ENCODE results near the gene TIAM2.
"Not testable (repeated sequence)": the region's sequence is repeated elsewhere in the genome, so short reads cannot be mapped to it uniquely, and the experiment has no call there.

TIAM2 gene

DNA sequence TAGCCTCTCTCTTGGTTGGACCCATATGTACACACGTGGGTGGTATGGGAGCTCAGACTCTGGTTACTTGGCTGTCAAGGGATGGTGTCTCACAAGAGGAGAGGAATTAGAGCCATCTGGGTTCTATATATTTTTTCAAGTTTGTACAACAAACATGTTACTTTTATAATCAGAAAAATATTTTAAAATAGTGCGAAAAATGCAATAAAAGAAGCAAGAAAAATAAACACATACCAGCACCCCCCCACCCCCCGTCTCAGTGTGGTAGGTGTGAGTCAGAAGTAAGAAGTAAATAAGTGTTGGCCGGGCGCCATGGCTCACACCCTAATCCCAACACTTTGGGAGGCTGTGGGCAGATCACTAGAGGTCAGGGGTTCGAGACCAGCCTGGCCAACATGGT lies 2.1 kb upstream of the TIAM2 start:
- DNase-seq: no peak

GRCh38 chr6:154993710-154994109 lies 1.4 kb upstream of the TIAM2 start:
- no peak for DNase-seq

DNA sequence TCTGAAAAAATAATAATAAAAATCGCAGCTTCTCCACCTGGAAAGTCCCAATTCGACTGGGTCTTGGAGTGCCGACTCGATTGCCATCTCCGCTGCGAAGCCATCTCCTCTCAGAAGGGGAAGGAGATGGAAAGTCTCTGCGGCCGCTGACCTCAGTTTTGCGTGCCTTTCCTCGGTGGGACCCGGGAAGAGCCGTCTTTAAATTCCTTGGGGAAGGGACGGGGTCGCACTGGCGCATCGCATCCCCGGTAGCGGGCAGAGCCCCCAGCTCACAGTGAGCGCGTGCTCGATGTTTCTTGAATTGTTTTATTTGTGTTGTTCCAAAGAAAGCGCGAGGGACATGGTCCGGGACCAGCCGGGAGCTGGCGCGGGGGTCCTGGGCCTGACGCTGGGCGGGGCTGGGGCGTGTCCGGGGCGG lies 270 bp upstream of the TIAM2 start:
- DNase-seq: no peak

DNA sequence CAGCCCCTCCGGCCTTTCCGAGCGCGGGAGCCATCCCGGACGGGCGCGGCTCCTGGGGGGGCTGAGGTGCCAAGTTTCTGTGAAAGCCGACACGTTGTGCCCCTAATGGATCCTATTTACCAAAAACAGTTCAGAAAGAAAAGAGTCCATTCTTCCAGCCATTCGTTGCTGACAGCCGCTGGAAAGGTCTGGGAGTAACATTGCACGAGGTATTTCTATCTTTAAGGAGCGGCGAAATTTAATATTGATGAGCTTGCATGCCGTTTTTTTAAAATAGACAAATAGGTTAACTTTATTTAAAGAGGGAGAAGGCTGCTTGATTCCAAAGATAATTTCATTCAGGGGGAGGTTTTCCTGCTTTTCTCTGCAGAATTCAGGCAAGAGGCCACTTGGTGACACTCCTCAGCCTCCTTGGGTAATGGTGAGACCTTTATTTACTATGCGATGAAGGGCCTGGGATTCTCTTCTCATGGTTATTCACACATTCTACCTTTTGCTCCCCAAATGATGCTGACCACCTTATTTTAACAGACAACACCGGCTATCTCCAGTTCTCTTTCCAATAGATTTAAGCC lies 988 bp downstream of the TIAM2 start:
- DNase-seq: peak; percentile 23

- no peak for DNase-seq
Measured at GRCh38 chr6:154996841-154997311, 1.8 kb downstream of the TIAM2 start.

DNA sequence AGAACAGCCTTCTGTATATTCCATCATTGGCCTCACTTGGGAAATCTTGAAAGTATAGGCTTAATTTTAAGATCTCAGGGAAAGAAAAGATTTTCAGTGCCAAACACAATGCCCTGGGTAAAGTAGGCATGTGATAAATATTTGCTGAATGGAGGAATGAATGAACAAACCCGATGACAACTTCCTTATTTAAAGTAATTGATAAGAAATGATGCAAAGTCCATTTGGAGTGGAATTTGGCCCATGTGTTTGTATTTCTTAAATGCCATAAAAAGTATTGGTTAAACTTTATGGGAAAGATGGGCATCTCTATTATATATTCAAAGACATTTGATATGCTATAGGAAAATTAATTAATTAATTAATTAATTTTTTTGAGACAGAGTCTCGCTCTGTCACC lies 3.7 kb downstream of the TIAM2 start:
- no peak for DNase-seq

DNA sequence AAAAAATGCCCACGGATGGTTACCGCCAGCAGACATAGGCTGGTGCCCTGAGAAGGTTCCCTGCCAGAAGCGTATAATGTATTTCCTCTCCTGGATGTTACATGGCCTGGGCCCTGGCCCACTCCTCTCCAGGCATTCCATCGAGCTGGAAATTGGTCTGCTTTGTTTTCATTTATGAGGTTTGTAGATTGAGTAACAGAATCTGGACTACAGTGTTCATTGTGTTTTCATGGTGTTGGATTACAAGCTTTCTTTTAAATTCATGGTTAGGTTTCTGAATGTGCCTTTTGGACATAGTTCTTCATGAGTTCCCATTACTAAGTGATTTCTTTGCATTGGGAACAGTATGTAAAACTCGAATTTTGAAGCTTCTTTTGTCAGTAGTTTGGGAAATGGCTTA lies 6.4 kb downstream of the TIAM2 start:
- no peak for DNase-seq

GRCh38 chr6:155001934-155002333 lies 6.8 kb downstream of the TIAM2 start:
- no peak for DNase-seq

- no peak for DNase-seq
Measured at GRCh38 chr6:155003476-155003875, 8.4 kb downstream of the TIAM2 start.

- no peak for DNase-seq
Measured at GRCh38 chr6:155004017-155004416, 8.9 kb downstream of the TIAM2 start.

- DNase-seq: no peak
Measured at GRCh38 chr6:155004576-155005372, 9.7 kb downstream of the TIAM2 start.

DNA sequence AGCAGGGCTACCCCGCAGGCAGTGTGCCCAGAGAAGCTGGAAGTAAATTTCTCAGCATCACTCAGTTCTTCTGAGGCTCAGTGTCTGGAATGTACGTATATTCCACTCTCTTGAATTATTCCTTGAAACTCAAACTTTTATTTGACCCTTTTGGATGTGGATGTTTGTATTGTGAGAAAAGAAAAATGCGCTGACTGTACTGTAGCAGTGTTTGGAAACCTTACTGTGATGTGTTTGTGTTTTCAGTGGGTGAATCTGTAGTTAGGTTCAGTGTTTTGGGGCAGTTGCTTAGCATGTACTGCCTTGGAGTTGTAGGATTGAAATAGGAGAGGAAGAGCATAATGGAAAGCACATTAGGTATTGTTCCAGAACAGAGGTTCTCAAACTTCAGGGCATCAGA lies 13.5 kb downstream of the TIAM2 start:
- DNase-seq: no peak

- DNase-seq: no peak
Measured at GRCh38 chr6:155010940-155011339, 15.8 kb downstream of the TIAM2 start.

GRCh38 chr6:155011809-155012291 lies 16.7 kb downstream of the TIAM2 start:
- no peak for DNase-seq

DNA sequence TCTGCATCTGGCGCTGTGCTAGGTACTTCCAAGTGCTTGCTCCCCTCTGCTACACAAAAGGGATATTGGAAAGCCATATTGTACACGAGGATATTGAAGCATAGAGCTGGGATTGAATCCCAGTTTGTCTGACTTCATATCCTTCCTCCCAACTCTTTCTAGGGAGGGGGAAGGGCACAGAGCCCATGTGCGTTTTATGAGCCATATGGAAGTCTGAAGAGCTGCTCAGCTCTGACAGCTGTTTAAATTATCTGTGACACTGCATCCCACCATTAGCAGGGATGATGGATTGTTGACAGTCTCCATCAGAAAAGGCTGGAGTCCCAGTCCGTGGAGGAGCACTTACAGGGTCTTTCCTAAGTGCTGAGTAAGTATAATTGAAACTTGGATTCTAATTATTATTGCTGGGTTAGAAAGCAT lies 18.4 kb downstream of the TIAM2 start:
- peak; percentile 23 for DNase-seq

DNA sequence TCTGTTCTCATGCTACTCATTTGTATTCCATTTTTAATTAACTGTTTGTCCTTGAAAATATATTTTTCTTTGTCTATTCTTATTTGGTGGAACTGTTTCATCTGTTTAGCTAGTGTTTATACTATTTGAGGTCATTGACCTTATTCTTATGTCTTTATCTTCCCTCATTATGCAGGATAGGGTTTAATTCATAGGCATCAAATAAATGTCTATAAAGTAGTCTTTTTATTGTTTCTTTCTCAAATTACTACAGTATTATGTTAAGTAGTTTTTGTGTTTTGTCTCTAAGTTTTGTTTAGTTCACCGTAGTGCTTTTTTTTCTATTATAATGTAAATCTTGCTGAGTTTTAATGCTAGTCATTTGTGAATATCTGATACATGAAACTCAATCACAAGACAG lies 19.0 kb downstream of the TIAM2 start:
- DNase-seq: no peak

- no peak for DNase-seq
Measured at GRCh38 chr6:155014670-155015300, 19.7 kb downstream of the TIAM2 start.

- not testable (repeated sequence) for DNase-seq
Measured at GRCh38 chr6:155018415-155018814, 23.3 kb downstream of the TIAM2 start.

DNA sequence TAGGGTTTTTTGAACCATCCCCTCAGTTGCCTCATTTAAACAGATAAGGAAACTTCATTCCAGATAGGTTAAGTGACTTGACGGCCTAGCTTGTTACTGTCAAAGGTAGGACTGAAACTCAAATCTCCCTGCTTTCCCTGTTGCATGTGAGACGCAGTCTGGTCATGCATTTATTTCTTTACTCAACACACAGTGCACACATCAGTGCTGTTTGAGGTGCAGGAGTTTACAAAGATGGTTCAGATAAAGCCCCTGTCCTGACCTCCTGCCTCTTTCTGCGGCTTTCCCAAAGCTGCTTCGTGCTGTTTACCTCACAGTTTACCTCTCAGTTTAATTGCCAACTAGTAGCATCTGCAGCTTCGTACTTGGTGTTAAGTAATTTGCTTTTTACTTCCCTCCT lies 26.6 kb downstream of the TIAM2 start:
- no peak for DNase-seq

- no peak for DNase-seq
Measured at GRCh38 chr6:155022721-155023120, 27.6 kb downstream of the TIAM2 start.

- no peak for DNase-seq
Measured at GRCh38 chr6:155023717-155024116, 28.6 kb downstream of the TIAM2 start.

DNA sequence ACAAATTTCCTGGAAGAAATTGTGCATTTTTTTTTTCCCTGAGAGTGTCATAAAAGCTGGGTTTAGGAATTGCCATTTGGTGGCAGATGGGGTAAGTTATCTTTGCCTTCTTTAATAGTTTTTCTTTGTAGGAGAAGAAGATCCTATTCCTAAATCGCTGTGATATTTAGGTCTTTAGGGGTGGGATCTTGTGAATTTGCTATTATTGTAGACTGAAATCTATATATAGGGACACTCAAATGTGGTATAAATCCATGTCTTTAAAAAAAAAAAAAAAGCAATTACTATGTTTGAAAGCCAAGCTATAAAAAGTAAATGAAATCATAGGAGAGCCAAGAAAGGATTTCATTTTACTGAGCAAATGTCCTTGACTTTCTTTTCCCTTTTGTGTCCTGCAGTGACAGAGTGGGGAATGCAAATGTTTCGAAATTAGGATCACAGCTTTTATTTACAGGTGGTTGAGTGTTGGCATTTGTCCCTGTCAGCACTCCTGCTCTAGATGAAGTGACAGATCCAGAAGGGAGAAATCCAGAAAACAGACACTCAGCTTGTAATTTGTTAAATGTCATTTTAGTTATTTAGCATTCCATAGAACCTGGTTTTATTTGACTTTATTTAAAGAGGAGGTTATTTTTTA lies 29.4 kb downstream of the TIAM2 start:
- no peak for DNase-seq

GRCh38 chr6:155026022-155026705 lies 31.0 kb downstream of the TIAM2 start:
- no peak for DNase-seq

All from DMS79 treated with DMSO at 0.1 percent for 48 hours (cell line).